Tibial artery (tissue), 4 donors: Measurements from ENCODE around the gene SRP72.

Experiments used
- DNase-seq, 2 donors: peaks; one replicate each; pipeline ENCODE4 v3.0.0-alpha.2; 2019
- H3K27ac ChIP-seq, 2 donors: fragments of 200-600 bp; sonication (generic) in 1 of 2; 1 replicate in 1 of 2; 2 replicates in 1 of 2; pipeline ENCODE4 v1.5.1; 2018 to 2019; ENCODE audit warnings: mild to moderate bottlenecking in 1 of 2
- H3K27me3 ChIP-seq, 2 donors: fragments of 200-600 bp; sonication (generic) in 1 of 2; one replicate each; pipeline versions ENCODE4 v1.5.1 to v1.6.0; 2016 to 2019
- H3K36me3 ChIP-seq, 3 donors: fragments of 200-600 bp; sonication (generic) in 2 of 3; one replicate each; pipeline ENCODE4 v1.5.1; 2016 to 2019; ENCODE audit warnings: mild to moderate bottlenecking in 2 of 3
- H3K4me1 ChIP-seq, 4 donors: fragments of 200-600 bp; sonication (generic) in 2 of 4; 1 replicate in 3 of 4; 2 replicates in 1 of 4; pipeline ENCODE4 v1.5.1; 2016 to 2019
- H3K4me3 ChIP-seq, 2 donors: fragments of 200-600 bp; sonication (generic) in 1 of 2; 1 replicate in 1 of 2; 2 replicates in 1 of 2; pipeline ENCODE4 v1.5.1; 2018 to 2019; ENCODE audit warnings: mild to moderate bottlenecking in 2 of 2
- H3K9me3 ChIP-seq, 3 donors: fragments of 200-600 bp; sonication (generic) in 1 of 3; one replicate each; pipeline ENCODE4 v1.5.1; 2016 to 2019
- CTCF ChIP-seq, 2 experiments: fragments of 200-600 bp in 1 of 2; fragments of 450-650 bp in 1 of 2; IDR thresholded peaks; one replicate each; pipeline ENCODE4 v1.5.1; 2017 to 2019; ENCODE audit warnings: antibody characterized with exemption in 2 of 2, mild to moderate bottlenecking in 1 of 2, moderate library complexity in 1 of 2
- intact Hi-C: fragments of 100-400 bp; cut with DNase I; formaldehyde crosslinking; loops from one replicate; pipeline ENCODE4 v1.15.0; 2023; ENCODE audit warnings: low total_unique reads

The SRP72 gene

GRCh38 chr4:56426273-56426672 lies 41.1 kb upstream of the SRP72 start:
- no peak for DNase-seq
- Histone ChIP-seq H3K36me3 (no peaks in the 10 kb centered on the region), H3K4me1 (peaks cover 0 to 6% (median 0%) of the 10 kb centered on the region in 4 donors), H3K4me3 (no peak overlapping the region), H3K27ac (no peak overlapping the region), H3K9me3 (no peaks in the 10 kb centered on the region), H3K27me3 (no peaks in the 10 kb centered on the region)
- intact Hi-C loops = loop anchor here (5.0 kb wide), 1 partner anchor 116 kb away; no protein-coding TSS in a partner anchor
- no peak for TF ChIP-seq CTCF (IDR thresholded peaks at IDR 0.05)

- H3K36me3 ChIP-seq = no peaks in the 10 kb centered on the region
- H3K27ac ChIP-seq = no peak overlapping the region
- H3K4me3 ChIP-seq = no peak overlapping the region
- TF ChIP-seq CTCF (IDR thresholded peaks at IDR 0.05) = no peak
- no peak for DNase-seq
- H3K4me1 ChIP-seq = peaks cover 0 to 6% (median 0%) of the 10 kb centered on the region in 4 donors
- H3K9me3 ChIP-seq = no peaks in the 10 kb centered on the region
- intact Hi-C loops = loop anchor here (5.0 kb wide), 1 partner anchor 115 kb away; no protein-coding TSS in a partner anchor
- no peaks in the 10 kb centered on the region for H3K27me3 ChIP-seq
Observed at GRCh38 chr4:56427179-56427578, 40.2 kb upstream of the SRP72 start.

GRCh38 chr4:56430203-56430602 lies 37.2 kb upstream of the SRP72 start:
- intact Hi-C loops = loop anchor here (10.0 kb wide), 1 partner anchor 365 kb away; no protein-coding TSS in a partner anchor
- no peak for TF ChIP-seq CTCF (IDR thresholded peaks at IDR 0.05)
- Histone ChIP-seq H3K36me3 (no peaks in the 10 kb centered on the region), H3K9me3 (no peaks in the 10 kb centered on the region), H3K27me3 (no peaks in the 10 kb centered on the region), H3K4me1 (peaks cover 0 to 13% (median 9%) of the 10 kb centered on the region in 4 donors), H3K27ac (no peak overlapping the region), H3K4me3 (no peak overlapping the region)
- no peak for DNase-seq

- no peaks in the 10 kb centered on the region for H3K27me3 ChIP-seq
- peaks cover 0 to 22% (median 10%) of the 10 kb centered on the region in 4 donors for H3K4me1 ChIP-seq
- intact Hi-C loops = loop anchor here (10.0 kb wide), 1 partner anchor 362 kb away; no protein-coding TSS in a partner anchor
- no peak overlapping the region for H3K4me3 ChIP-seq
- TF ChIP-seq CTCF (IDR thresholded peaks at IDR 0.05) = no peak
- H3K27ac ChIP-seq = no peak overlapping the region
- DNase-seq = no peak
- H3K9me3 ChIP-seq = no peaks in the 10 kb centered on the region
- H3K36me3 ChIP-seq = no peaks in the 10 kb centered on the region
Observed at GRCh38 chr4:56433280-56433679, 34.1 kb upstream of the SRP72 start.

- no peak for TF ChIP-seq CTCF (IDR thresholded peaks at IDR 0.05)
- intact Hi-C loops = loop anchor here (2.0 to 10.0 kb wide), 2 partner anchors 32 to 360 kb away; partner anchors contain the start of gene SRP72
Observed at GRCh38 chr4:56434599-56435139, 32.7 kb upstream of the SRP72 start.

More at GRCh38 chr4:56434599-56435139, 32.7 kb upstream of the SRP72 start:
- peak in 1 of 2 donors; percentile 33 for DNase-seq
- Histone ChIP-seq H3K27me3 (no peaks in the 10 kb centered on the region), H3K9me3 (no peaks in the 10 kb centered on the region), H3K4me3 (peak overlapping the region; percentile 80 to 82), H3K4me1 (peaks cover 0 to 22% (median 10%) of the 10 kb centered on the region in 4 donors), H3K36me3 (no peaks in the 10 kb centered on the region), H3K27ac (peak overlapping the region; percentile 84 to 92)
